PFSK-1 (cell line): ENCODE measurements around the gene TUBE1.

ENCODE experiments used
- FOXP2 ChIP-seq: optimal IDR thresholded peaks from 2 replicates; pipeline ENCODE3; 2011; ENCODE audit warnings: borderline replicate concordance, control low read depth, inconsistent platforms; ENCODE audit not compliant: insufficient read depth; ENCODE audit errors: extremely low read length, extremely low read depth
- POLR2AphosphoS5 ChIP-seq: IDR thresholded peaks from 2 replicates; pipeline ENCODE4 v1.6.1; 2012; ENCODE audit warnings: low read depth, mild to moderate bottlenecking, control low read depth, low read length, moderate library complexity
- SIN3A ChIP-seq: IDR thresholded peaks from 2 replicates; pipeline ENCODE4 v1.6.1; 2012; ENCODE audit warnings: mild to moderate bottlenecking, low read length, moderate library complexity, borderline replicate concordance; ENCODE audit not compliant: insufficient read depth
- TAF1 ChIP-seq: IDR thresholded peaks from 2 replicates; pipeline ENCODE4 v1.6.1; 2012; ENCODE audit warnings: low read length, control low read depth, borderline replicate concordance; ENCODE audit not compliant: insufficient read depth
- TF ChIP-seq, protein P1 (sequence below), 2 experiments: IDR thresholded peaks; 2 replicates each; pipeline versions ENCODE4 v1.6.1 to v1.8.0; 2011 to 2012; ENCODE audit warnings: low read depth in 2 of 2, low read length in 2 of 2, control low read depth in 1 of 2, inconsistent platforms in 1 of 2, mild to moderate bottlenecking in 1 of 2, moderate library complexity in 1 of 2; ENCODE audit not compliant: insufficient read depth in 1 of 2

DNA sequence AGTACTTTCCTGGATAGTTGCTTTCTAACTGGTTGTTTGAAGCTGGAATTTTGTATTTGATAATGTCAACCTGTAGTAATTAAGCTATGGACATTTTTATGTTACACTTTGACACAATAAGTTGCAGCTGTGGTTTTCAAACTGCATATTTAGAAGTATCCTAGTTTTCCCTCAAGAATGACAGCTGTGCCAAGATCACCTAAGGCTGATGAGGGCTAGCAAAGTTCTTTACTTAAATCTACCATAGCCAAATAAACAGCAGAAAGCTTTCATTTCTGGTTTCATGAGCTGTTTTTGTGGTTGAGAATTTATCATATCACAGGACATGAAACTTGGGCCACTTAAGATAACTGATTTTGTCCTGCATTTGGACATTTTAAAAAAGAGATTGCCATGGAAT, 30.8 kb upstream of the TUBE1 start:
- TF ChIP-seq, protein P1, sequence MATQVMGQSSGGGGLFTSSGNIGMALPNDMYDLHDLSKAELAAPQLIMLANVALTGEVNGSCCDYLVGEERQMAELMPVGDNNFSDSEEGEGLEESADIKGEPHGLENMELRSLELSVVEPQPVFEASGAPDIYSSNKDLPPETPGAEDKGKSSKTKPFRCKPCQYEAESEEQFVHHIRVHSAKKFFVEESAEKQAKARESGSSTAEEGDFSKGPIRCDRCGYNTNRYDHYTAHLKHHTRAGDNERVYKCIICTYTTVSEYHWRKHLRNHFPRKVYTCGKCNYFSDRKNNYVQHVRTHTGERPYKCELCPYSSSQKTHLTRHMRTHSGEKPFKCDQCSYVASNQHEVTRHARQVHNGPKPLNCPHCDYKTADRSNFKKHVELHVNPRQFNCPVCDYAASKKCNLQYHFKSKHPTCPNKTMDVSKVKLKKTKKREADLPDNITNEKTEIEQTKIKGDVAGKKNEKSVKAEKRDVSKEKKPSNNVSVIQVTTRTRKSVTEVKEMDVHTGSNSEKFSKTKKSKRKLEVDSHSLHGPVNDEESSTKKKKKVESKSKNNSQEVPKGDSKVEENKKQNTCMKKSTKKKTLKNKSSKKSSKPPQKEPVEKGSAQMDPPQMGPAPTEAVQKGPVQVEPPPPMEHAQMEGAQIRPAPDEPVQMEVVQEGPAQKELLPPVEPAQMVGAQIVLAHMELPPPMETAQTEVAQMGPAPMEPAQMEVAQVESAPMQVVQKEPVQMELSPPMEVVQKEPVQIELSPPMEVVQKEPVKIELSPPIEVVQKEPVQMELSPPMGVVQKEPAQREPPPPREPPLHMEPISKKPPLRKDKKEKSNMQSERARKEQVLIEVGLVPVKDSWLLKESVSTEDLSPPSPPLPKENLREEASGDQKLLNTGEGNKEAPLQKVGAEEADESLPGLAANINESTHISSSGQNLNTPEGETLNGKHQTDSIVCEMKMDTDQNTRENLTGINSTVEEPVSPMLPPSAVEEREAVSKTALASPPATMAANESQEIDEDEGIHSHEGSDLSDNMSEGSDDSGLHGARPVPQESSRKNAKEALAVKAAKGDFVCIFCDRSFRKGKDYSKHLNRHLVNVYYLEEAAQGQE (IDR thresholded peaks at IDR 0.05; ENCODE audit: insufficient read depth in 1 of 2, low read depth in 2 of 2, low read length in 2 of 2), result no peak
- TF ChIP-seq SIN3A (no peak), POLR2AphosphoS5 (no peak), TAF1 (no peak), FOXP2 (no peak)
